ENCODE results near the gene UBTD1. TPM values are rescaled to one million over a fixed set of nuclear protein-coding genes. Genes with fewer than 3 reads are reported as not detected.

UBTD1 gene
- polyA plus RNA-seq, 1 donor from 2014 or later = 3.3 TPM

DNA sequence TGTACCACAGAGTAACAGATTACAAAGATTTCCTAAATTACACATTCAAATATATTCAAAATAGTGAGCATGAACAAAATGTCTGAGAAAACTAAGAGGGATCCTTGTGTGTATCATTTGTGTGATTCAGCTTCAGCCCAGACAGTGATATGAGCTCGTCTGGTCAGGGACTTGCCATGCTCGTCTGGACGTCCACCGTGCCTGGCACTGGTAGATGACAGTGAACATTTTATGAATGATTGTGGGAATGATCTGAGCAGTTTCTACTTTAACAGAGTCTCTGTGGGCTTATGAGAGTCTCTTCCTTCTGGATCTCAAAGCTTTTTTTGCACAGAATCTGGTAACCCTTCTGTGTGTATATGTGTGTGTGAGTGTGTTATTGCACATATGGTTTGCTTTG is 39.7 kb downstream of the UBTD1 start:
- TF ChIP-seq EZH2 (IDR thresholded peaks at IDR 0.05; ENCODE audit: borderline replicate concordance, insufficient read depth, low read length, poor library complexity, severe bottlenecking) (no peak), MXI1 (conservative IDR thresholded peaks at IDR 0.05; ENCODE audit: poor library complexity, severe bottlenecking) (no peak), TAF1 (IDR thresholded peaks at IDR 0.05; ENCODE audit: low read depth) (no peak), RAD21 (conservative IDR thresholded peaks at IDR 0.05) (no peak), EP300 (conservative IDR thresholded peaks at IDR 0.05; ENCODE audit: poor library complexity, severe bottlenecking) (no peak), POLR2AphosphoS5 (IDR thresholded peaks at IDR 0.05) (no peak), SMC3 (conservative IDR thresholded peaks at IDR 0.05; ENCODE audit: poor library complexity) (no peak)
- TF ChIP-seq, protein P1, sequence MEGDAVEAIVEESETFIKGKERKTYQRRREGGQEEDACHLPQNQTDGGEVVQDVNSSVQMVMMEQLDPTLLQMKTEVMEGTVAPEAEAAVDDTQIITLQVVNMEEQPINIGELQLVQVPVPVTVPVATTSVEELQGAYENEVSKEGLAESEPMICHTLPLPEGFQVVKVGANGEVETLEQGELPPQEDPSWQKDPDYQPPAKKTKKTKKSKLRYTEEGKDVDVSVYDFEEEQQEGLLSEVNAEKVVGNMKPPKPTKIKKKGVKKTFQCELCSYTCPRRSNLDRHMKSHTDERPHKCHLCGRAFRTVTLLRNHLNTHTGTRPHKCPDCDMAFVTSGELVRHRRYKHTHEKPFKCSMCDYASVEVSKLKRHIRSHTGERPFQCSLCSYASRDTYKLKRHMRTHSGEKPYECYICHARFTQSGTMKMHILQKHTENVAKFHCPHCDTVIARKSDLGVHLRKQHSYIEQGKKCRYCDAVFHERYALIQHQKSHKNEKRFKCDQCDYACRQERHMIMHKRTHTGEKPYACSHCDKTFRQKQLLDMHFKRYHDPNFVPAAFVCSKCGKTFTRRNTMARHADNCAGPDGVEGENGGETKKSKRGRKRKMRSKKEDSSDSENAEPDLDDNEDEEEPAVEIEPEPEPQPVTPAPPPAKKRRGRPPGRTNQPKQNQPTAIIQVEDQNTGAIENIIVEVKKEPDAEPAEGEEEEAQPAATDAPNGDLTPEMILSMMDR (IDR thresholded peaks at IDR 0.05; ENCODE audit: poor library complexity, severe bottlenecking) = no peak
- TF ChIP-seq, protein P2, sequence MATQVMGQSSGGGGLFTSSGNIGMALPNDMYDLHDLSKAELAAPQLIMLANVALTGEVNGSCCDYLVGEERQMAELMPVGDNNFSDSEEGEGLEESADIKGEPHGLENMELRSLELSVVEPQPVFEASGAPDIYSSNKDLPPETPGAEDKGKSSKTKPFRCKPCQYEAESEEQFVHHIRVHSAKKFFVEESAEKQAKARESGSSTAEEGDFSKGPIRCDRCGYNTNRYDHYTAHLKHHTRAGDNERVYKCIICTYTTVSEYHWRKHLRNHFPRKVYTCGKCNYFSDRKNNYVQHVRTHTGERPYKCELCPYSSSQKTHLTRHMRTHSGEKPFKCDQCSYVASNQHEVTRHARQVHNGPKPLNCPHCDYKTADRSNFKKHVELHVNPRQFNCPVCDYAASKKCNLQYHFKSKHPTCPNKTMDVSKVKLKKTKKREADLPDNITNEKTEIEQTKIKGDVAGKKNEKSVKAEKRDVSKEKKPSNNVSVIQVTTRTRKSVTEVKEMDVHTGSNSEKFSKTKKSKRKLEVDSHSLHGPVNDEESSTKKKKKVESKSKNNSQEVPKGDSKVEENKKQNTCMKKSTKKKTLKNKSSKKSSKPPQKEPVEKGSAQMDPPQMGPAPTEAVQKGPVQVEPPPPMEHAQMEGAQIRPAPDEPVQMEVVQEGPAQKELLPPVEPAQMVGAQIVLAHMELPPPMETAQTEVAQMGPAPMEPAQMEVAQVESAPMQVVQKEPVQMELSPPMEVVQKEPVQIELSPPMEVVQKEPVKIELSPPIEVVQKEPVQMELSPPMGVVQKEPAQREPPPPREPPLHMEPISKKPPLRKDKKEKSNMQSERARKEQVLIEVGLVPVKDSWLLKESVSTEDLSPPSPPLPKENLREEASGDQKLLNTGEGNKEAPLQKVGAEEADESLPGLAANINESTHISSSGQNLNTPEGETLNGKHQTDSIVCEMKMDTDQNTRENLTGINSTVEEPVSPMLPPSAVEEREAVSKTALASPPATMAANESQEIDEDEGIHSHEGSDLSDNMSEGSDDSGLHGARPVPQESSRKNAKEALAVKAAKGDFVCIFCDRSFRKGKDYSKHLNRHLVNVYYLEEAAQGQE (IDR thresholded peaks at IDR 0.05; ENCODE audit: borderline replicate concordance) = no peak
- Histone ChIP-seq H2AFZ (ENCODE audit: low read depth, low read length) (no peak overlapping the region), H3K4me3 (ENCODE audit: low read length) (no peak overlapping the region), H3K36me3 (ENCODE audit: insufficient read depth, low read length) (no peaks in the 10 kb centered on the region), H3K9ac (ENCODE audit: low read length) (no peak overlapping the region), H4K20me1 (ENCODE audit: insufficient read depth) (no peaks in the 10 kb centered on the region), H3K79me2 (replicated peaks; ENCODE audit: insufficient read depth, low read length) (no peaks in the 10 kb centered on the region), H3K27ac (ENCODE audit: low read length) (no peak overlapping the region), H3K27me3 (ENCODE audit: insufficient read depth, low read depth, low read length) (no peaks in the 10 kb centered on the region), H3K9me3 (ENCODE audit: low read length) (no peaks in the 10 kb centered on the region), H3K4me2 (ENCODE audit: low read length) (no peak overlapping the region), H3K9me2 (ENCODE audit: insufficient read depth, low read length) (no peaks in the 10 kb centered on the region), H3F3A (ENCODE audit: insufficient read depth, low read length, poor library complexity, severe bottlenecking) (no peaks in the 10 kb centered on the region)

DNA sequence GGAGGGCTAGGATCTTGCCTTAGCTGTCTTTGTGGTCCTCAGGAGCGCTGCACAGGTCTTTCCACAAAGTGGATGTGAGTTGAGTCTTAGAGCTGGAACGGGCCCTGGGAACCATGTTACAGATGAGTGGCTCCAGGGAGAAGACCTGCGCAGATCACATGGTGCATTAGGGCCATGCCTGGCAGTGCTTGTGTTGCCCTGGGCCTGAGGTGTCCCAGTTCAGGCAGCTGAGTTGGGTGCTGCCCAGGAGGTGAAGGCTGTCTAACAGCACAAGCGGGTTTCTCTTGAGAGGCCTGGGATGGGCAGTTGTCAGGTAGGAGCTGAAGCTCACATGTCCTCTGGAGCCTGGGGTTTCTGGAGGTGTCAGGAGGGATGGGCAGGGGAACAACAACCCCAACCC is 40.1 kb downstream of the UBTD1 start:
- H3K9me2 ChIP-seq (ENCODE audit: insufficient read depth, low read length) = no peaks in the 10 kb centered on the region
- H3K9me3 ChIP-seq (ENCODE audit: low read length) = no peaks in the 10 kb centered on the region
- TF ChIP-seq MXI1 (conservative IDR thresholded peaks at IDR 0.05; ENCODE audit: poor library complexity, severe bottlenecking) (no peak), TAF1 (IDR thresholded peaks at IDR 0.05; ENCODE audit: low read depth) (no peak), RAD21 (conservative IDR thresholded peaks at IDR 0.05) (no peak), POLR2AphosphoS5 (IDR thresholded peaks at IDR 0.05) (no peak), EP300 (conservative IDR thresholded peaks at IDR 0.05; ENCODE audit: poor library complexity, severe bottlenecking) (no peak), SMC3 (conservative IDR thresholded peaks at IDR 0.05; ENCODE audit: poor library complexity) (no peak), EZH2 (IDR thresholded peaks at IDR 0.05; ENCODE audit: borderline replicate concordance, insufficient read depth, low read length, poor library complexity, severe bottlenecking) (no peak)
- TF ChIP-seq, protein P1 (IDR thresholded peaks at IDR 0.05; ENCODE audit: poor library complexity, severe bottlenecking) = no peak
- TF ChIP-seq, protein P2 (IDR thresholded peaks at IDR 0.05; ENCODE audit: borderline replicate concordance) = no peak
- H3K36me3 ChIP-seq (ENCODE audit: insufficient read depth, low read length) = no peaks in the 10 kb centered on the region
- H3K27ac ChIP-seq (ENCODE audit: low read length) = no peak overlapping the region
- no peaks in the 10 kb centered on the region for H3K27me3 ChIP-seq (ENCODE audit: insufficient read depth, low read depth, low read length)
- H3K4me3 ChIP-seq (ENCODE audit: low read length) = no peak overlapping the region
- no peak overlapping the region for H3K9ac ChIP-seq (ENCODE audit: low read length)
- H3K79me2 ChIP-seq (replicated peaks; ENCODE audit: insufficient read depth, low read length) = no peaks in the 10 kb centered on the region
- H4K20me1 ChIP-seq (ENCODE audit: insufficient read depth) = no peaks in the 10 kb centered on the region
- H2AFZ ChIP-seq (ENCODE audit: low read depth, low read length) = no peak overlapping the region
- H3F3A ChIP-seq (ENCODE audit: insufficient read depth, low read length, poor library complexity, severe bottlenecking) = no peaks in the 10 kb centered on the region
- no peak overlapping the region for H3K4me2 ChIP-seq (ENCODE audit: low read length)

Data from neural cell (in vitro differentiated cells).